IPS-18a (cell line): ENCODE data around the gene CEP120.

Source experiments
- H3K27ac ChIP-seq: one replicate; pipeline ENCODE4 v1.5.1; 2013; ENCODE audit warnings: low read length
- H3K27me3 ChIP-seq: one replicate; pipeline ENCODE4 v1.6.1; 2013; ENCODE audit warnings: mild to moderate bottlenecking, low read length; ENCODE audit not compliant: control insufficient read depth, insufficient read depth
- H3K36me3 ChIP-seq: one replicate; pipeline ENCODE4 v1.6.1; 2013; ENCODE audit warnings: low read depth, low read length; ENCODE audit not compliant: control insufficient read depth
- H3K4me1 ChIP-seq: one replicate; pipeline ENCODE4 v1.6.1; 2013; ENCODE audit warnings: low read depth, low read length; ENCODE audit not compliant: control insufficient read depth
- H3K4me3 ChIP-seq: one replicate; pipeline ENCODE4 v1.5.1; 2013; ENCODE audit warnings: low read length
- H3K9ac ChIP-seq: one replicate; pipeline ENCODE4 v1.6.1; 2013; ENCODE audit warnings: mild to moderate bottlenecking, low read length, moderate library complexity
- H3K9me3 ChIP-seq: one replicate; pipeline ENCODE4 v1.6.1; 2013; ENCODE audit warnings: low read depth, low read length; ENCODE audit not compliant: control insufficient read depth

Gene CEP120

DNA sequence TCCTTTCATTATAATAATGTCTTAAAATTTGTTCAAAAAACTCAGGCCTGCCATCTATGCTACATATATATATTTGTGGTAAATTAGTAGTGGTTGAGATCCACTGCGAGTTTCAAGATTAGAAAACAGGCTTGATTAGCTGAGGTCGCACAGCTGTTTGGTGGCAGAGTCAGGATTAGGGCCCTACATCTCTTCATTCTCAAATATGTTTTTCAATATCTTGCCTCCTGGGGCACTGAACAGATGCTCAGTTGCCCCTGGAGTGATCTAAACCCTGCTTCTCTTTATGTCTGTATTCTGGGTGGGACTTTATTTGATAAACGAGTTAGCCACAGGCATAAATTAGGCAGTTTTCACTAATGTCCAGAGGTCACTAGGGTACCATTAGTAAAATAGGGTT, 27.8 kb upstream of the CEP120 start:
- Histone ChIP-seq H3K36me3 (no peaks in the 10 kb centered on the region), H3K9me3 (no peaks in the 10 kb centered on the region), H3K27me3 (no peaks in the 10 kb centered on the region), H3K4me1 (peaks cover 6% of the 10 kb centered on the region), H3K9ac (no peak overlapping the region), H3K27ac (no peak overlapping the region), H3K4me3 (no peak overlapping the region)

- Histone ChIP-seq H3K9me3 (no peaks in the 10 kb centered on the region), H3K27me3 (no peaks in the 10 kb centered on the region), H3K4me1 (peaks cover 6% of the 10 kb centered on the region), H3K9ac (no peak overlapping the region), H3K4me3 (no peak overlapping the region), H3K36me3 (no peaks in the 10 kb centered on the region), H3K27ac (no peak overlapping the region)
Observed at GRCh38 chr5:123450640-123451039, 27.4 kb upstream of the CEP120 start.

- Histone ChIP-seq H3K4me1 (peaks cover 6% of the 10 kb centered on the region), H3K36me3 (no peaks in the 10 kb centered on the region), H3K4me3 (no peak overlapping the region), H3K27ac (no peak overlapping the region), H3K9me3 (no peaks in the 10 kb centered on the region), H3K9ac (no peak overlapping the region), H3K27me3 (no peaks in the 10 kb centered on the region)
Observed at GRCh38 chr5:123450114-123450513, 26.9 kb upstream of the CEP120 start.

DNA sequence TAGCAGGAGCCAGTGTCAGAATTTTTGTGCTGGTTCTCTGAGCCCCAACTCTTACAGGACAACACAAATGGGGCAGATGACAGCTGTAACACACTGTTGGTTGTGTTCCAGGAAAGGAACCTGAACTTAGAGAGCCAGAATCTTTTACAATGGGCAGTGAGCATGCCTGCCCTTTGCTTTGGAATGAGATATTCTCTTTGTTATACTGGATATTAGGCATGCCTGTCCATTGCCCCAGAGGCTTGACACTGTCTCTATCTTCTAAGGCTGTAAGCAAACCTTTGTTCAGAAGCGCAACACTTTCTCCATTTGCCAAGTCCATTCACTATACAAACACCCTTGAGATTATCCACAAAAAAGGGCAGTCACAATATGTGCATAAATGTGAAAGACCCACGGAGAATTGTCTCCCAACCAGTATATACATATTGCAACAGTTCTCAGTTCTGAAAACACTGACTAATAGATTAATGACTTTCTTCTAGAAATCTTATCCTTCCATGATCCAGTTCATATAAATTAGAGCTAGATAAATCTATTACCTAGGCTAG, 26.3 kb upstream of the CEP120 start:
- Histone ChIP-seq H3K9ac (no peak overlapping the region), H3K27me3 (no peaks in the 10 kb centered on the region), H3K4me3 (no peak overlapping the region), H3K36me3 (no peaks in the 10 kb centered on the region), H3K27ac (no peak overlapping the region), H3K4me1 (peaks cover 6% of the 10 kb centered on the region), H3K9me3 (no peaks in the 10 kb centered on the region)

DNA sequence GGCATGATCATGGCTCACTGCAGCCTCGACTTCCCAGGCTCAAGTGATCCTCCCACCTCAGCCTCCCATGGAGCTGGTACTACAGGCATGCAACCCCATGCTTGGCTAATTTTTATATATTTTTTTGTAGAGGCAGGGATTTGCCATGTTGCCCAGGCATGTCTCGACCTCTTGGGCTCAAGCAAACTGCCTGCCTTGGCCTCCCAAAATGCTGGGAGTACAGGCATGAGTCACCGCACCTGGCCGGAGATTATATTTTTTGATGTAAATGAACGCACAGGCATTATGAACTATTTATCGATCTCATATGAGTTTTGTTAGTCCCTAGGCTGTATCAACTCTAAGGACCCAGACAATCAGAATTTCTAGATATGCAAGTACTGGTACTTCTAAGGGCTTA, 25.5 kb upstream of the CEP120 start:
- H3K36me3 ChIP-seq, result no peaks in the 10 kb centered on the region
- H3K9me3 ChIP-seq, result no peaks in the 10 kb centered on the region
- no peak overlapping the region for H3K4me3 ChIP-seq
- no peak overlapping the region for H3K9ac ChIP-seq
- H3K27ac ChIP-seq, result no peak overlapping the region
- peaks cover 6% of the 10 kb centered on the region for H3K4me1 ChIP-seq
- H3K27me3 ChIP-seq, result no peaks in the 10 kb centered on the region

- Histone ChIP-seq H3K36me3 (no peaks in the 10 kb centered on the region), H3K9me3 (no peaks in the 10 kb centered on the region), H3K4me3 (no peak overlapping the region), H3K27ac (no peak overlapping the region), H3K9ac (no peak overlapping the region), H3K4me1 (peaks cover 6% of the 10 kb centered on the region), H3K27me3 (no peaks in the 10 kb centered on the region)
Observed at GRCh38 chr5:123448017-123448617, 24.9 kb upstream of the CEP120 start.

DNA sequence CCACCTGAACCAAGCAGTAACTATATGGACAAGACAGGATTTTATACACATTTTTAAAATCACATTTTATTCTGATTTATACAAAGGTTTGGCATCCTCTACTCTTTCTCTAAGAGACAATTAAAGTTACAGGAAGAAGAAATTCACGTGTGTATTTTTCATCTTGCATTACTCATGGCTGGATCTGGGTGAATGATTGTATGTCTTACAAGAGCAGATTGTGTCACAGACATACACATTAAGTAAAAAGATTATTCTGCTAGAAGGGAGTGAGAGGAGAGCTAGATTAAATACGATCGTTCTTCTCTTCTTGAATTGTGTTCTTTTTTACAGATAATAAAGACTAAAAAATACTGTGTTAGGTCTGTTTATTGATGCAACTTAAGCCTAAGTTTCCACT, 20.8 kb upstream of the CEP120 start:
- H3K27me3 ChIP-seq, result no peaks in the 10 kb centered on the region
- no peak overlapping the region for H3K27ac ChIP-seq
- no peak overlapping the region for H3K4me3 ChIP-seq
- no peak overlapping the region for H3K9ac ChIP-seq
- H3K9me3 ChIP-seq, result no peaks in the 10 kb centered on the region
- no peaks in the 10 kb centered on the region for H3K36me3 ChIP-seq
- no peaks in the 10 kb centered on the region for H3K4me1 ChIP-seq

DNA sequence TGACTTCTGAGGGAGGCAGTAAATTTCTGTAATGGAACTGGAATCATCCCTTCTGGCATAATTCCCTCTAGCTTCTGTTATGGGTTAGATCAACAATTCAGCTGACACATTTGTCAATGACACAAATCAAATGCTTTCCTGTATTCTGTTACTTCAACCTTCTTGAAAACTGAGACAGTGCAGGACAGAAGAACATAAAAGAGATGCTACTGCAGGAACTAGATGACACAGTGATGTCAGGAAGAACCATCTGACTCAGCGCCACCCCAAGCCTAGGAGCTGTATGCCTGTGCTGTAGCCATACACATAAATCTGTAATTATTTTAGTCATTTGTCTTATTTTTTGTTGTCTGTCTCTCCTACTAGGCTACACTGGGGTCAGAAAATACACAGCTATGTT, 18.2 kb upstream of the CEP120 start:
- no peak overlapping the region for H3K4me3 ChIP-seq
- H3K27me3 ChIP-seq, result no peaks in the 10 kb centered on the region
- peaks cover under 1% of the 10 kb centered on the region for H3K4me1 ChIP-seq
- H3K9ac ChIP-seq, result no peak overlapping the region
- no peaks in the 10 kb centered on the region for H3K9me3 ChIP-seq
- no peaks in the 10 kb centered on the region for H3K36me3 ChIP-seq
- no peak overlapping the region for H3K27ac ChIP-seq

DNA sequence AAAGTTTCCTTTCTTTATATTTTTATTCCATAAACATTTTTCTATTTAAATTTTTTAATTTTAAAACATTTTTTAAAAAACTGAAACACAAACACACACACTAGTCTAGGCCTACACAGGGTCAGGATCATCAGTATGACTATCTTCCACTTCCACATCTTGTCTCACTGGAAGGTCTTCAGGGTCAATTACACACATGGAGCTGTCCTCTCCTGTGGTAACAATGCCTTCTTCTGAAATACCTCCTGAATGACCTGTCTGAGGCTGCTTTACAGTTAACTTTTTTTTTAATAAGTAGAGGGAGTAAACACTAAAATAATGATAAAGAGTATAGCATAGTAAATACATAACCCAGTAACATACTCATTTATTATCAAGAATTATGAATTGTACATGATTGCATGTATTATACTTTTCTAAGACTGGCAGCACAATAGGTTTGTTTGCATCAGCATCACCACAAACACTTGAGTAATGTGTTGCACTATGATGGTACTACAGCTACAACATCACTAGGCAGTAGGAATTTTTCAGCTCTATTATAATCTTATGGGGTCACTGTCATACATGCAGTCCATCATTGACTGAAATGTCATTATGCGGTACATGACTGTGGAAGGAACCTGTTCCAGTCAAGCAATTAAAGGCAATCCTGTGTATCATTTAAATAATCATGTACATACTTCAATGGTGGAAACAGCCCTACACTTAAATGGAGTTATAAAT, 17.4 kb upstream of the CEP120 start:
- Histone ChIP-seq H3K4me1 (peaks cover 4% of the 10 kb centered on the region), H3K27ac (no peak overlapping the region), H3K4me3 (no peak overlapping the region), H3K27me3 (no peaks in the 10 kb centered on the region), H3K9ac (no peak overlapping the region), H3K9me3 (no peaks in the 10 kb centered on the region), H3K36me3 (no peaks in the 10 kb centered on the region)

DNA sequence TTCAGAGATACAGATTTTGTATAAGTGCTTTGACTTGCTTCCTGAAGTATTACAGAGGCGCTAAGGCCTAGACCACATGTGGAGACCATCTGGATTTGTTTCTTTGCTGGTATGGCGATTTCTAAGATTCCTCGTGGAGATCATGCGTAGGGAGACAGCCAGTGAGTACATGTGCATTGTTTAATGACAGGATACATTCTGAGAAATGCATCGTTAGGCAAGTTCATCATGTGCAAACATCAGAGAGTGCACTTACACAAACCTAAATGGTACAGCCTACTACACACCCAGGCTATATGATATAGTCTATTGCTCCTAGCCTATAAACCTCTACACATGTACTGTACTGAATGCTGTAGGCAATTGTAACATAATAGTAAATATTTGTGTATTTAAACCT, 16.5 kb upstream of the CEP120 start:
- no peaks in the 10 kb centered on the region for H3K36me3 ChIP-seq
- no peak overlapping the region for H3K27ac ChIP-seq
- no peaks in the 10 kb centered on the region for H3K9me3 ChIP-seq
- no peaks in the 10 kb centered on the region for H3K27me3 ChIP-seq
- peaks cover 4% of the 10 kb centered on the region for H3K4me1 ChIP-seq
- no peak overlapping the region for H3K4me3 ChIP-seq
- H3K9ac ChIP-seq, result no peak overlapping the region

DNA sequence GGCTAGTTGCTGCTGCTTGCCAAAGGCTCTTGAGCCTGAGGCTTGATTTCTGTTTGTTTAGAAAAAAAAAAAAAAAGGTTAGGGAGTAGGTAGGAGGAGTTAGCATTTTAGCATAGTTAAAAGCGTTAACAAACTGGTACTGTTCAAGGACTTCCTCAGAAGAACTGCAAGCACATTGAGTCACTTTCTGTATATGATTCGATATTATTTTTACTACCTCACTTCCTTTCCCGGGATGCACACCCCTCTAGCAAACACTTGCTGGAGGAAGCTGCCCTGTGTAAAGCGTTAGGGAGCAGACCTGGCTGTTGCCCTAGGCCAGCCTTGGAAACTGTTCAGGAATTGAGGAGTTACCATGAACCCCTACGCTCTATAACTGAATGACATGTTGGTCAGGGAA, 15.7 kb upstream of the CEP120 start:
- no peak overlapping the region for H3K27ac ChIP-seq
- peaks cover 4% of the 10 kb centered on the region for H3K4me1 ChIP-seq
- no peak overlapping the region for H3K4me3 ChIP-seq
- H3K27me3 ChIP-seq, result no peaks in the 10 kb centered on the region
- no peak overlapping the region for H3K9ac ChIP-seq
- H3K36me3 ChIP-seq, result no peaks in the 10 kb centered on the region
- no peaks in the 10 kb centered on the region for H3K9me3 ChIP-seq

DNA sequence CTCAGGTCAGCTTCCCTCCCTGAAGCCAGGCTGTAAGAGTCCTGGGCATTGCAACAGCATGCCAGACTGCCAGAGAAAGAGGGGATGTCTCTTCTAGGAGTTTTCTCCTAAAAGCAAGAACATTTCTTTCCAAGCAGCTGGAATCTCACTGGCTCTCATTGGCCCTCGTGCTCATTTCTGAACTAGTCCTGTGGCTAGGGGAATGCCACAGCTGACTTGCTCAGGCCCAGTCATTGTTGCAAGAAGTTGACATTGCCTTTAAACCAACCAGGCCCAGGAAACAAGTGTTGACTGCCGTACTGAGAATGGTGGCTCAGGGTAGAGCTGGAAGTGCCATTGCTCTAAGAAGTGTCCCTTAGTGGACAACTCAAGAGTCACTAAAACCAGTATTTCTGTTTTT, 15.0 kb upstream of the CEP120 start:
- no peaks in the 10 kb centered on the region for H3K9me3 ChIP-seq
- peaks cover 4% of the 10 kb centered on the region for H3K4me1 ChIP-seq
- no peak overlapping the region for H3K27ac ChIP-seq
- H3K36me3 ChIP-seq, result no peaks in the 10 kb centered on the region
- no peak overlapping the region for H3K4me3 ChIP-seq
- H3K9ac ChIP-seq, result no peak overlapping the region
- no peaks in the 10 kb centered on the region for H3K27me3 ChIP-seq
